Measurements from ENCODE around the gene PPHLN1. TPM values are rescaled to one million over a fixed set of nuclear protein-coding genes. Genes with fewer than 3 reads are reported as not detected.

Gene PPHLN1
- total and polyA plus RNA-seq, 2 of the 8 experiments (the other 6 are each of a cell fraction or from before 2014, with no cell fraction given): 34.3 to 71.6 TPM

DNA sequence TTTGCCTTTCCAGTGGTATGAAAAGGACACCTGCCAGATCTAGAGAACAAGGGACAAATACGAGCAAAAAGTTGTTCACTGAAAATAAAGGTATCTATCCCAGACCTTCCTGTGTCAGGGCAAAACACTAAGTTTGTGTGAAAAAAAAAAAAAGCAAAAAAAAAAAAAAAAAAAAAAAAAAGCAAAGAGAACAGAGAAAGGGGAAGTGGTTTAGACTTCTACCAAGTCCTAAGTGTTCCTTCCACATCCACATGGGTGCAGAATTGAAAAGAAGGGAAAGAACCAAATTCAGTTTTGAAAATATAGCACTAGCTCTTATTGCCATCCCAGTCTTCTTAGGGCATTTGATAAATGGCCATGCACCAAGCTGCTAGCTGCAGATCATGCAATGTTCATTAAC lies 41.8 kb upstream of the PPHLN1 start:
- Histone ChIP-seq H3K36me3 (ENCODE audit: control insufficient read depth in 2 of 4, insufficient read depth in 4 of 4, low read length in 3 of 4) (no peaks in the 10 kb centered on the region), H2AFZ (ENCODE audit: low read length) (no peak overlapping the region), H3K27ac (ENCODE audit: low read depth, low read length) (no peak overlapping the region), H4K20me1 (replicated peaks in 1 of 2; ENCODE audit: control insufficient read depth in 1 of 2, insufficient read depth in 2 of 2, low read length in 2 of 2) (no peaks in the 10 kb centered on the region), H3K18ac (ENCODE audit: extremely low read depth, low read length) (no peak overlapping the region), H2BK12ac (ENCODE audit: low read depth, low read length) (no peak overlapping the region), H2BK5ac (ENCODE audit: low read depth, low read length) (no peak overlapping the region), H3K4me3 (ENCODE audit: extremely low read depth in 1 of 4, insufficient read depth in 2 of 4, low read depth in 3 of 4, low read length in 4 of 4) (no peak overlapping the region), H3K9ac (replicated peaks in 1 of 4; ENCODE audit: extremely low read depth in 1 of 4, low read depth in 3 of 4, low read length in 3 of 4) (no peak overlapping the region), H3K4me1 (replicated peaks in 1 of 4; ENCODE audit: control insufficient read depth in 3 of 4, insufficient read depth in 4 of 4, low read length in 3 of 4) (no peaks in the 10 kb centered on the region), H3K14ac (ENCODE audit: insufficient read length) (no peak overlapping the region), H3K27me3 (replicated peaks in 1 of 4; ENCODE audit: control insufficient read depth in 3 of 4, extremely low read depth in 1 of 4, insufficient read depth in 3 of 4, low read length in 3 of 4) (no peaks in the 10 kb centered on the region), H4K8ac (ENCODE audit: extremely low read depth, insufficient read depth, low read length) (no peak overlapping the region), H2AK5ac (ENCODE audit: low read depth, low read length) (no peak overlapping the region), H3K56ac (replicated peaks; ENCODE audit: insufficient read length, low read depth, low read length) (no peak overlapping the region), H3K79me2 (ENCODE audit: control insufficient read depth in 1 of 2, insufficient read depth in 2 of 2, low read length in 2 of 2) (no peaks in the 10 kb centered on the region), H2BK20ac (ENCODE audit: low read length) (no peak overlapping the region), H3K9me3 (ENCODE audit: insufficient read depth in 2 of 2, low read depth in 1 of 2, low read length in 1 of 2) (no peaks in the 10 kb centered on the region), H3K23ac (ENCODE audit: insufficient read length) (no peak overlapping the region), H3K4ac (replicated peaks; ENCODE audit: insufficient read length, low read depth, low read length) (no peak overlapping the region), H4K91ac (replicated peaks; ENCODE audit: insufficient read length, low read length) (no peak overlapping the region), H2BK15ac (ENCODE audit: low read length) (no peak overlapping the region), H2BK120ac (replicated peaks; ENCODE audit: low read depth, low read length) (no peak overlapping the region), H3K23me2 (ENCODE audit: low read depth, low read length) (no peaks in the 10 kb centered on the region), H3K4me2 (ENCODE audit: insufficient read depth in 1 of 2, low read depth in 2 of 2, low read length in 2 of 2) (no peak overlapping the region), H4K5ac (ENCODE audit: insufficient read length, low read depth, low read length) (no peak overlapping the region), H3K79me1 (ENCODE audit: low read depth, low read length) (no peaks in the 10 kb centered on the region)
- ChIA-PET POLR2A (ENCODE audit: partially characterized antibody) (interaction anchor here (0.8 kb wide), 1 partner anchor 177 kb away, joined by 3 read pairs; no protein-coding TSS in a partner anchor), CTCF (ENCODE audit: partially characterized antibody) (interaction anchor here (2.4 kb wide), 1 partner anchor 12 kb away, joined by 8 read pairs; no protein-coding TSS in a partner anchor)
- WGBS, 2 experiments (ENCODE audit: extremely low coverage in 1 of 2, insufficient coverage in 1 of 2, insufficient read length in 1 of 2, insufficient replicate concordance in 2 of 2, low coverage in 1 of 2, low lambda C conversion rate in 2 of 2, missing lambda C conversion rate in 1 of 2): 82% methylated on average over 1 of the region's 1 CpG; no CpG with 5 or more reads in 1 of the 2 experiments
- no peak for DNase-seq (ENCODE audit: low read depth in 1 of 2, low spot score in 2 of 2)
- no peak for FAIRE-seq
- TF ChIP-seq POU5F1 (IDR thresholded peaks at IDR 0.05; ENCODE audit: low read depth, low read length) (no peak), SIRT6 (IDR thresholded peaks at IDR 0.05; ENCODE audit: low read length) (no peak), RNF2 (IDR thresholded peaks at IDR 0.05; ENCODE audit: borderline replicate concordance, low read depth, low read length, missing control alignments, poor library complexity, severe bottlenecking) (no peak)

Measured in H1 (cell line).